Pons (tissue), 1 donor: ENCODE data around the gene TIAM1.

Experiments used
- DNase-seq: peaks from one replicate; pipeline ENCODE4 v3.0.0-alpha.2; 2016; ENCODE audit warnings: low spot score

The TIAM1 gene

GRCh38 chr21:31329456-31330143, 14.5 kb downstream of the TIAM1 start:
- no peak for DNase-seq

GRCh38 chr21:31326522-31327242, 17.4 kb downstream of the TIAM1 start:
- DNase-seq: peak; percentile 49

GRCh38 chr21:31318971-31319370, 25.1 kb downstream of the TIAM1 start:
- no peak for DNase-seq

DNA sequence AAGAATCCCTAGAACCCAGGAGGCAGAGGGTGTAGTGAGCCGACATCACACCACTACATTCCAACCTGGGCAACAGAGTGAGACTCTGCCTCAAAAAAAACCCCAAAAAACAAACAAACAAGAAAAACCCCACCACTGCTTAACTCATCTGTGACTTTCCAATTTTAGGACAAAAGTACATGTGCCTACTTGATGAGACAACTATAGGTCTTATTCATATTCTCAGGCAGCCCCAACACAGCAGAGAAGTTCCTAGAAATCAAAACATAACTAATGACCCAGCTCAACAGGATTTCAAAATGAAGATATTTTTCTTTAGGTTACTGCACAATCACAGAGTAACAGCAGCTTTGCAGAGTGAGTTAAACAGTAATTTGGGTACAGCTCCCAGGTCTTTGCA, 26.4 kb downstream of the TIAM1 start:
- DNase-seq: no peak

DNA sequence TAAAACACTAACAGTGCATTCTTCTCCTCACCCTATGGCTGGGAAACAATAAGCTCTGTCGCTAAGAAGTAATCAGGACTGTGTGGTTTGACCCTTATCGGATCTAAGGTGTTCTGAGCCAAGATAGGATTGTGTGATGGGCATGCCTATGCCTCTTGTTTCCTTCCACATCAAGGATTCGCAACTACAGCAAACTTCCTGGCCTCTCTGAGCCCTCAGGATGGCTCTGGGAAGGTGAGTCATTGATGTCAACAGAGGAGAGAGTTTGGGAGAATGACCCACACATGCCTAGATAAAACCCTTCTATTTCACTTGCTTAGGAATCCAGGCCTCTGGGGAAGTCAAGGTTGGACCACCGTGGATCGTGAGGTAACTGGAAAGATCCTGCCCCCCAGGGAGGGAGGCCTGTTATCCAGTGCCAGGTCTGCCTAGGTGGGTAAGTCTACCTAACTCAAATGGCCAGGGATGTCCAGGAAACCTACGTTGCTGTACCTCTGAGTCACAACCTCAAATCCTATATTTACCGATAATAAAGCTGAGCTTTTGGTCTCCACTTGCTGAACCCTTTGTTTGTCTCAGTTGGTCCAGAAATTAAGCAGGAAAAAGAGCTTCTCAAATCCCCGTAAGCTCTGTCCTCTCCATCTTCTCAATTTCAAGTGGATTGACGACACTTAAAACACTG, 27.4 kb downstream of the TIAM1 start:
- no peak for DNase-seq

GRCh38 chr21:31316072-31316471, 28.0 kb downstream of the TIAM1 start:
- DNase-seq: no peak

GRCh38 chr21:31310750-31311149, 33.3 kb downstream of the TIAM1 start:
- DNase-seq: no peak

GRCh38 chr21:31308584-31308983, 35.5 kb downstream of the TIAM1 start:
- DNase-seq: no peak

GRCh38 chr21:31305888-31306287, 38.2 kb downstream of the TIAM1 start:
- DNase-seq: no peak

GRCh38 chr21:31299291-31300147, 44.5 kb downstream of the TIAM1 start:
- DNase-seq: no peak

GRCh38 chr21:31298618-31299269, 45.3 kb downstream of the TIAM1 start:
- no peak for DNase-seq

DNA sequence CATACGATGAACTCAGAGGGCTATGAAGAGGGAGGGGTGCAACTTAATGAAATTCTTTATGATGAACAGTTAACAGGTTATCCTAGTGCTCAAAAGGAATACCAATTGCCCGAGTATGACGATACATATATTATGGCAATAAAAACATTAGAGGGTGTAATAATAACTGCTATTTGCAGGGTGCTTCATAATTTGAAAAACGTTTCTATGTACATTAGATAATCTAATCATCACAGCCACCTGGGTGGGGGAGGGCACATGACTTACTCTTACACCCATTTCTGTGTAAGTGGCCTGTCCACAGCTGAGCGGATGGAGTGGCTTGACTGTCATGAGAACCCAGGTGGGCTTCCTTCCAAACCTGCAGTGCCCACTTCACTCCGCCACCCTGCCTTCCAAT, 46.3 kb downstream of the TIAM1 start:
- no peak for DNase-seq

GRCh38 chr21:31295676-31296075, 48.4 kb downstream of the TIAM1 start:
- no peak for DNase-seq

DNA sequence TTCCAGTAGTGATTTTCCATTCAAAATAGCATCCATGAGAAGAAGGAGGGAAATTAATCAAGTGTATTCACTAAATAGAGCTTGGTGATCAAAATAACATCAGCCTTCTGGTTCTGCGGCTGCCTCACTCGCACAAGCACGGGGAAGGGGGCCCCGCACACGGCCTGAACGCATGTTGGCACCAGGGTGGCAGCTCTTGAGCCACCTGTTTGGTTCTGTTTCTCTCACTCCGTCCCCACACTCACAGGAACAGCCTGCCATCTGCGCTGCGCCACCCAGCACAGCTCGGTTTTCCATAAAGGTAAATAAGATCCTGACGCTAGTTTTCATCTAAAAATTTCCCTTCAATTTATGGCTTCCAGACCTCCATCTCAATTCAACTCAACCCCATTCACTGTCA, 49.4 kb downstream of the TIAM1 start:
- DNase-seq: no peak

GRCh38 chr21:31293986-31294385, 50.1 kb downstream of the TIAM1 start:
- no peak for DNase-seq

DNA sequence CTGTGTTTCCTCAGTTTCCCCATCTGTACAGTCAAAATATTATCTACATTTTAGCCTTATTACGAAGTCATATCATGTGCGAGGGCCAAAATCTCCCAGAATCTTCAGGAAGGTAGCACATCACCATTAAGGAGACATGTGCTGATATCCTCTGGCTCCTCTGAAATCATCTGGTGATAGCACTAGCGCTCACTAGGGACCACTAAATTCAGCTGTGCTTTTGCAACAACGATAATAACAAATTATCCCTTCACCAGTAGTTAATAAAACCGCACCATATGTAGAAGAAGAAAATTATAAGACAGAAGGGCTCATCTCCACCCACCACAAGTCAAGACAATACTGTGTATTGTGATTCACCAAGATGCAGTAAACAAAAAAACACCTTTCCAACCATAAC, 53.3 kb downstream of the TIAM1 start:
- no peak for DNase-seq

GRCh38 chr21:31289702-31290101, 54.4 kb downstream of the TIAM1 start:
- no peak for DNase-seq

DNA sequence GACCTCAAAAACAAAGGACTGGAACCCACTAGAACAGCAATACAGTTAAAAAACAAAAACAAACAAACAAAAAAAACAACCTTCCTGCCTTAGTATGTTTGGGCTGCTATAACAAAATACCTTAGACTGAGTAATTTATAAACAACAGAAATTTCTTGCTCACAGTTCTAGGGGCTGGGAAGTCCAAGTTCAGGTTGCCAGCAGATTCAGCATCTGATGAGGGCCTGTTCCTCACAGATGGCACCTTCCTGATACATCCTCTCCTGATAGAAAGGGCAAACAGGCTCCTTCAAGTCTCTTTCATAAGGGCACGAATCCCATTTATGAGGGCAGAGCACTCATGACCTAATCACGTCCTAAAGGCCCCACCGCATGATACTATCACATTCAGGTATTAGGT, 55.9 kb downstream of the TIAM1 start:
- no peak for DNase-seq

DNA sequence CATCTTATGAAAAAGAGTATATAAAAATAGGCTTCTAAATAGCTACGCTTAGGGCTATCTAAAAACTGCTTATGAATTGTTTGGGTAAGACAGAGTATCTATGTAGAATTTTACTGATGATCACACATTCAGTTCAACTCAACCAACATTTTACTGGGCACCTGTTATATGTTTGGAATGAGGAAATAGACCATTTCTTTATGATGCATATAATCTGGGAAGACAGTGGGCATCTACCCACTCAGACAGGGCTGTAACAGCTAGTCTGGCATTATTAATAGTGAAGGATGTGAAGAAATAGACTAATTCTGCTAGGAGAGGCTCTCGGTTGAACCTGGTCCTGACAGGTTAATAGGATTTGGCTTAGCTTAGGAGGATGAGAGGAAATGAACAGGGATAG, 56.9 kb downstream of the TIAM1 start:
- DNase-seq: no peak

- no peak for DNase-seq
Measured at GRCh38 chr21:31286621-31287020, 57.4 kb downstream of the TIAM1 start.

- no peak for DNase-seq
Measured at GRCh38 chr21:31284797-31285397, 59.2 kb downstream of the TIAM1 start.
